NCI-H774 (cell line): ENCODE data around the gene HLF.

Source experiments
- DNase-seq: peaks from one replicate; lab custom pipeline; 2025; lab: John Stamatoyannopoulos, UW

Gene HLF

DNA sequence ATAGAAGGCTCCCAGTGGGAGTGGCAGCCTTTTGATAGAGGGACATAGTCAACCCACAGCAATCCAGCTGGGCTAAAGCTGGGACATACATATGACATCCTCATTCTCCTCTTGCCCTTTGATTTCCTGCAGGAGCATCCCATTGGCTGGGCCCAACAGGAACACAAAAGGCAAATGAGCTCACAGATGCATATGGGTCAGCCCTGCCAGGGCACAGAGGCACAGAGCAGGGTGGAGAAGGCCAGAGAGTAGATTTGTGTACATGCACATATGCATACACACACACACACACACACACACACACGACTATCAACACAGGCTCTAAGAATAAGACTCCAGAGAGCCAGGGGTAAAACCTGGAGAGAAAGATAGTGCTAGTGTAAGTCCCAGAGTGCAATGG, 98.3 kb downstream of the HLF start:
- no peak for DNase-seq

DNA sequence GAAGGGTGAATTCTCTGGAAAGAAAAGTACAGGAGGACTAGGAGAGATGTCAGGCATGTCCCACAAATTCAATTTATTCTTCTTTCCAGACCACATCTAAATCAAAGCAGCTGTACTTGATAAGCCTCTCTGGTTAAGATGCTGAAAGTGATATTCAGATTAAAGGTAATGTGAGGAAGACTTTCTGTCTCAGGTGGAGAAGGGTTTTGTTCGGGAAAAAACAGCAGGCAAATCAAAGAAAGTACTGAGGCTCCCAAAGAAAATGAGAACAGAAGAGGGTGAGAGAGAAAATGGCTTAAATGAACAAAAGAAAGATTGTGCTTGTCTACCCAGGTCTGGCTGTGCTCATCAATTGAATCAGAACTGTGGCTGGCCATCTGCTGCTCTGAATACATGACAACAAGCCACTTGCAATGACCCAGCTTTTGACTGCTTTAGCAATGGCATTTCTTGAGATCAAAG, 101.3 kb downstream of the HLF start:
- no peak for DNase-seq

- DNase-seq, result no peak
These were observed 103.9 kb downstream of the HLF start for GRCh38 chr17:55368706-55369105.
